H9 (cell line): ENCODE measurements around the gene CAVIN1. TPM values are rescaled to one million over a fixed set of nuclear protein-coding genes. Genes with fewer than 3 reads are reported as not detected.
A peak's percentile ranks its signal among the peaks of the same experiment; 100 is the strongest.

Experiments
- DNase-seq: peaks from one replicate; pipeline ENCODE4 v3.0.0-alpha.2; 2017
- H2AFZ ChIP-seq: one replicate; pipeline ENCODE4 v1.6.1; 2013; ENCODE audit warnings: mild to moderate bottlenecking, low read length, control low read depth, moderate library complexity
- H2AK5ac ChIP-seq: 2 replicates; pipeline ENCODE4 v1.6.1; 2013; ENCODE audit warnings: low read length, control low read depth, mixed read lengths; ENCODE audit not compliant: insufficient read length
- H2BK120ac ChIP-seq: one replicate; pipeline ENCODE4 v1.6.1; 2013; ENCODE audit warnings: low read depth, mild to moderate bottlenecking, low read length, control low read depth, inconsistent platforms; ENCODE audit not compliant: poor library complexity, severe bottlenecking
- H2BK12ac ChIP-seq: 2 replicates; pipeline ENCODE4 v1.6.1; 2013; ENCODE audit warnings: low read length, control low read depth, mixed read lengths, low read depth; ENCODE audit not compliant: insufficient read length
- H2BK15ac ChIP-seq: 2 replicates; pipeline ENCODE4 v1.6.1; 2013; ENCODE audit warnings: low read depth, low read length, control low read depth
- H2BK20ac ChIP-seq: one replicate; pipeline ENCODE4 v1.6.1; 2013; ENCODE audit warnings: low read depth, mild to moderate bottlenecking, low read length, control low read depth, inconsistent platforms; ENCODE audit not compliant: poor library complexity, severe bottlenecking
- H2BK5ac ChIP-seq: 2 replicates; pipeline ENCODE4 v1.6.1; 2013; ENCODE audit warnings: low read length, control low read depth, mixed read lengths; ENCODE audit not compliant: insufficient read length
- H3K14ac ChIP-seq: 2 replicates; pipeline ENCODE4 v1.6.1; 2013; ENCODE audit warnings: low read length, control low read depth; ENCODE audit not compliant: insufficient read depth
- H3K18ac ChIP-seq: 2 replicates; pipeline ENCODE4 v1.6.1; 2013; ENCODE audit warnings: low read depth, mild to moderate bottlenecking, mixed read lengths, low read length, control low read depth; ENCODE audit not compliant: insufficient read length
- H3K23ac ChIP-seq: 2 replicates; pipeline ENCODE4 v1.6.1; 2013; ENCODE audit warnings: low read length, control low read depth, mixed read lengths, low read depth; ENCODE audit not compliant: insufficient read length
- H3K23me2 ChIP-seq: 2 replicates; pipeline ENCODE4 v1.6.1; 2013; ENCODE audit warnings: low read depth, mild to moderate bottlenecking, mixed read lengths, low read length, control low read depth; ENCODE audit not compliant: insufficient read length, poor library complexity, severe bottlenecking
- H3K27ac ChIP-seq: 2 replicates; pipeline ENCODE4 v1.5.1; 2013; ENCODE audit warnings: low read length, control low read depth, mixed read lengths, low read depth; ENCODE audit not compliant: insufficient read length
- H3K27me3 ChIP-seq: 2 replicates; pipeline ENCODE4 v1.6.1; 2013; ENCODE audit warnings: low read length, control low read depth, inconsistent platforms; ENCODE audit not compliant: insufficient read depth
- H3K4ac ChIP-seq: 2 replicates; pipeline ENCODE4 v1.6.1; 2013; ENCODE audit warnings: low read depth, mild to moderate bottlenecking, control low read depth, inconsistent platforms, low read length, moderate library complexity
- H3K4me1 ChIP-seq: 2 replicates; pipeline ENCODE4 v1.6.1; 2013; ENCODE audit warnings: low read length, control low read depth, inconsistent platforms; ENCODE audit not compliant: insufficient read depth
- H3K4me2 ChIP-seq: 2 replicates; pipeline ENCODE4 v1.6.1; 2013; ENCODE audit warnings: low read length, control low read depth, mixed read lengths; ENCODE audit not compliant: insufficient read length, insufficient read depth
- H3K56ac ChIP-seq: 2 replicates; pipeline ENCODE4 v1.6.1; 2013; ENCODE audit warnings: low read depth, mild to moderate bottlenecking, mixed read lengths, low read length, control low read depth; ENCODE audit not compliant: insufficient read length
- H3K79me1 ChIP-seq: 2 replicates; pipeline ENCODE4 v1.6.1; 2013; ENCODE audit warnings: low read depth, mild to moderate bottlenecking, moderate library complexity, low read length, control low read depth, inconsistent platforms; ENCODE audit not compliant: insufficient read depth, poor library complexity, severe bottlenecking
- H3K79me2 ChIP-seq: 2 replicates; pipeline ENCODE4 v1.6.1; 2013; ENCODE audit warnings: low read length, control low read depth, inconsistent platforms; ENCODE audit not compliant: insufficient read depth
- H3K9ac ChIP-seq: 2 replicates; pipeline ENCODE4 v1.6.1; 2013; ENCODE audit warnings: low read length, control low read depth, mixed read lengths; ENCODE audit not compliant: insufficient read length; ENCODE audit errors: extremely low read depth
- H3K9me3 ChIP-seq: one replicate; pipeline ENCODE4 v1.6.1; 2013; ENCODE audit warnings: low read depth, low read length, inconsistent platforms; ENCODE audit not compliant: control insufficient read depth
- H3T11ph ChIP-seq: one replicate; pipeline ENCODE4 v1.6.1; 2013; ENCODE audit warnings: mild to moderate bottlenecking, low read length, control low read depth, inconsistent platforms
- H4K20me1 ChIP-seq: one replicate; pipeline ENCODE4 v1.6.1; 2013; ENCODE audit not compliant: control insufficient read depth, insufficient read length, insufficient read depth
- H4K5ac ChIP-seq: 2 replicates; pipeline ENCODE4 v1.6.1; 2013; ENCODE audit warnings: low read depth, mild to moderate bottlenecking, mixed read lengths, low read length, control low read depth; ENCODE audit not compliant: insufficient read length
- H4K8ac ChIP-seq: replicated peaks from 2 replicates; pipeline ENCODE4 v1.6.1; 2013; ENCODE audit warnings: low read length, control low read depth, mixed read lengths, low read depth; ENCODE audit not compliant: insufficient read length
- H4K91ac ChIP-seq: 2 replicates; pipeline ENCODE4 v1.6.1; 2013; ENCODE audit warnings: low read depth, mild to moderate bottlenecking, moderate library complexity, mixed read lengths, low read length, control low read depth; ENCODE audit not compliant: insufficient read length
- H3K27ac Mint-ChIP-seq, 3 experiments: 2 replicates in 2 of 3; 3 replicates in 1 of 3; pipeline ENCODE4 v1.8.0; 2020 to 2021; ENCODE audit warnings: mixed read lengths in 3 of 3, mild to moderate bottlenecking in 1 of 3, moderate library complexity in 1 of 3
- H3K27me3 Mint-ChIP-seq: 2 replicates; pipeline ENCODE4 v1.8.0; 2021; ENCODE audit warnings: low read depth, mild to moderate bottlenecking, moderate library complexity, mixed read lengths
- H3K36me3 Mint-ChIP-seq, 3 experiments: 2 replicates in 2 of 3; 3 replicates in 1 of 3; pipeline ENCODE4 v1.8.0; 2020 to 2021; ENCODE audit warnings: low read depth in 3 of 3, mixed read lengths in 3 of 3; ENCODE audit not compliant: insufficient read depth in 1 of 3
- H3K4me1 Mint-ChIP-seq, 2 experiments: 2 replicates each; pipeline ENCODE4 v1.8.0; 2020; ENCODE audit warnings: mixed read lengths in 2 of 2
- H3K4me3 Mint-ChIP-seq, 2 experiments: 2 replicates in 1 of 2; 3 replicates in 1 of 2; pipeline ENCODE4 v1.8.0; 2020 to 2021; ENCODE audit warnings: mild to moderate bottlenecking in 2 of 2, mixed read lengths in 2 of 2, moderate library complexity in 1 of 2
- H3K9me3 Mint-ChIP-seq, 2 experiments: 2 replicates in 1 of 2; 3 replicates in 1 of 2; pipeline ENCODE4 v1.8.0; 2020; ENCODE audit warnings: mild to moderate bottlenecking in 2 of 2, mixed read lengths in 2 of 2, moderate library complexity in 1 of 2
- CTCF ChIP-seq: fragments of 200-600 bp; sonication (generic); conservative IDR thresholded peaks from 3 replicates; pipeline ENCODE4 v1.8.0; 2021; ENCODE audit warnings: antibody characterized with exemption, mild to moderate bottlenecking
- WGBS: extraction: QIAGEN DNeasy Blood & Tissue Kit; methylation state at CpG from one replicate; pipeline ENCODE4 v1.1.7; 2013; ENCODE audit warnings: missing lambda C conversion rate, low lambda C conversion rate, mixed read lengths; ENCODE audit not compliant: insufficient read length; ENCODE audit errors: extremely low coverage; 5-methylcytosine and 5-hydroxymethylcytosine counted together
- total RNA-seq: library from RNA; stranded (reverse); gene quantifications from 2 replicates; pipeline ENCODE4 v1.2.1, GENCODE V29; 2021

The CAVIN1 gene
- total RNA-seq, 1 experiment from 2014 or later: 65.2 TPM

- H2BK15ac ChIP-seq: no peak overlapping the region
- H2BK20ac ChIP-seq: no peak overlapping the region
- H3K56ac ChIP-seq: no peak overlapping the region
- no peak overlapping the region for H2AK5ac ChIP-seq
- no peaks in the 10 kb centered on the region; the same call in 1 of the 2 replicates for H3K4me1 ChIP-seq
- H2BK120ac ChIP-seq: no peak overlapping the region
- peak overlapping the region; percentile 39 for H3K9ac ChIP-seq
- H4K5ac ChIP-seq: no peak overlapping the region
- H3K18ac ChIP-seq: peak overlapping the region; percentile 1
- H3K27me3 ChIP-seq: no peaks in the 10 kb centered on the region; the same call in 1 of the 2 replicates
- H3K9me3 ChIP-seq: no peaks in the 10 kb centered on the region
- Mint-ChIP-seq H3K4me1 (peaks cover 30 to 37% of the 10 kb centered on the region in 2 experiments), H3K4me3 (peak overlapping the region; percentile 88 to 93), H3K27ac (peak overlapping the region in 2 of 3 experiments; percentile 79 to 92; a peak in 5 of 7 replicates), H3K9me3 (no peaks in the 10 kb centered on the region; a peak in 1 of 5 replicates), H3K27me3 (peaks cover 23% of the 10 kb centered on the region), H3K36me3 (peaks cover 0 to 2% (median 0%) of the 10 kb centered on the region in 3 experiments; a peak in 3 of 7 replicates)
- no peaks in the 10 kb centered on the region for H3K79me1 ChIP-seq
- no peak overlapping the region for H4K8ac ChIP-seq
- no peak overlapping the region for H3K23ac ChIP-seq
- H2BK12ac ChIP-seq: no peak overlapping the region
- no peak overlapping the region for H3K14ac ChIP-seq
- TF ChIP-seq CTCF: no peak
- no CpG with 5 or more reads among the region's 44 CpGs for WGBS
- no peaks in the 10 kb centered on the region for H3K79me2 ChIP-seq
- H3K23me2 ChIP-seq: peaks cover 24% of the 10 kb centered on the region
- no peak overlapping the region for H3K27ac ChIP-seq
- no peak overlapping the region for H2AFZ ChIP-seq
- no peak overlapping the region for H4K91ac ChIP-seq
- H3K4ac ChIP-seq: no peak overlapping the region
- no peak overlapping the region for H3T11ph ChIP-seq
- no peaks in the 10 kb centered on the region for H4K20me1 ChIP-seq
- DNase-seq: peak; percentile 71
- H2BK5ac ChIP-seq: no peak overlapping the region
- H3K4me2 ChIP-seq: peak overlapping the region; percentile 77
These were observed 571 bp downstream of the CAVIN1 start for GRCh38 chr17:42422412-42422957.
